ENCODE measurements around the gene FHIT. TPM values are rescaled to one million over a fixed set of nuclear protein-coding genes. Genes with fewer than 3 reads are reported as not detected.

FHIT gene
- total and polyA plus RNA-seq, 4 donors, result 2.1 to 14.7 (median 6.6) TPM

DNA sequence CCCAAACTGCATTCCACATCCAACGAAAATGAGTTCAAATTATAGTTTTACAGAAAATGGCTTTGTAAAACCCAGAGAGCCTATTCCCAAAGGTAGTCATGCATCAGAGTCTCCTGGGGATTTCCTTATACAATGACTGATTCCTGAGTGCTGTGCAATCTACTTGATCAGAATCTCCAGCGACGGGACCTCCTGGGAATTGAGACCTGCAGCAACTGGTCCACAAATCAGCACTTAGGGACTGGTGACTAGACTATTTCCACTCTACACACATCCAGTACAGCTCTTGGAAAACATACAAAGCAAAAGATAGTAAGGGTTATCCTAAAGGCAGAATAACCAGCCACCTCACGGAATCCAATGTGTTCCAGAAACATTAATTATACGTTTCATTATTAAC lies 1330.4 kb downstream of the FHIT start:
- H3K4me3 ChIP-seq (ENCODE audit: low read depth in 1 of 3, low read length in 3 of 3), result no peak overlapping the region
- H3K36me3 ChIP-seq (ENCODE audit: control insufficient read depth in 4 of 4, insufficient read depth in 3 of 4, low read depth in 1 of 4, low read length in 3 of 4), result no peaks in the 10 kb centered on the region
- no peaks in the 10 kb centered on the region for H3K4me1 ChIP-seq (ENCODE audit: control insufficient read depth in 4 of 4, insufficient read depth in 4 of 4, low read length in 3 of 4)
- no peak for DNase-seq (ENCODE audit: low spot score)
- no peaks in the 10 kb centered on the region for H3K9me3 ChIP-seq (ENCODE audit: control insufficient read depth in 4 of 4, low read length in 3 of 4)
- TF ChIP-seq FOXA1 (IDR thresholded peaks at IDR 0.05) (no peak), EGR1 (IDR thresholded peaks at IDR 0.05; ENCODE audit: low read depth in 2 of 2) (no peak), FOXA2 (IDR thresholded peaks at IDR 0.05) (no peak), NR2F2 (IDR thresholded peaks at IDR 0.05) (no peak), HNF4A (conservative IDR thresholded peaks at IDR 0.05) (no peak), RXRA (IDR thresholded peaks at IDR 0.05) (no peak), HNF4G (IDR thresholded peaks at IDR 0.05) (no peak), TAF1 (conservative IDR thresholded peaks at IDR 0.05) (no peak), JUND (IDR thresholded peaks at IDR 0.05) (no peak), RAD21 (IDR thresholded peaks at IDR 0.05) (no peak)
- TF ChIP-seq, protein P1, sequence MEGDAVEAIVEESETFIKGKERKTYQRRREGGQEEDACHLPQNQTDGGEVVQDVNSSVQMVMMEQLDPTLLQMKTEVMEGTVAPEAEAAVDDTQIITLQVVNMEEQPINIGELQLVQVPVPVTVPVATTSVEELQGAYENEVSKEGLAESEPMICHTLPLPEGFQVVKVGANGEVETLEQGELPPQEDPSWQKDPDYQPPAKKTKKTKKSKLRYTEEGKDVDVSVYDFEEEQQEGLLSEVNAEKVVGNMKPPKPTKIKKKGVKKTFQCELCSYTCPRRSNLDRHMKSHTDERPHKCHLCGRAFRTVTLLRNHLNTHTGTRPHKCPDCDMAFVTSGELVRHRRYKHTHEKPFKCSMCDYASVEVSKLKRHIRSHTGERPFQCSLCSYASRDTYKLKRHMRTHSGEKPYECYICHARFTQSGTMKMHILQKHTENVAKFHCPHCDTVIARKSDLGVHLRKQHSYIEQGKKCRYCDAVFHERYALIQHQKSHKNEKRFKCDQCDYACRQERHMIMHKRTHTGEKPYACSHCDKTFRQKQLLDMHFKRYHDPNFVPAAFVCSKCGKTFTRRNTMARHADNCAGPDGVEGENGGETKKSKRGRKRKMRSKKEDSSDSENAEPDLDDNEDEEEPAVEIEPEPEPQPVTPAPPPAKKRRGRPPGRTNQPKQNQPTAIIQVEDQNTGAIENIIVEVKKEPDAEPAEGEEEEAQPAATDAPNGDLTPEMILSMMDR (IDR thresholded peaks at IDR 0.05; ENCODE audit: low read depth, low read length, missing input control), result no peak
- TF ChIP-seq, protein P2, sequence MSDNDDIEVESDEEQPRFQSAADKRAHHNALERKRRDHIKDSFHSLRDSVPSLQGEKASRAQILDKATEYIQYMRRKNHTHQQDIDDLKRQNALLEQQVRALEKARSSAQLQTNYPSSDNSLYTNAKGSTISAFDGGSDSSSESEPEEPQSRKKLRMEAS (IDR thresholded peaks at IDR 0.05), result no peak
- TF ChIP-seq, protein P3, sequence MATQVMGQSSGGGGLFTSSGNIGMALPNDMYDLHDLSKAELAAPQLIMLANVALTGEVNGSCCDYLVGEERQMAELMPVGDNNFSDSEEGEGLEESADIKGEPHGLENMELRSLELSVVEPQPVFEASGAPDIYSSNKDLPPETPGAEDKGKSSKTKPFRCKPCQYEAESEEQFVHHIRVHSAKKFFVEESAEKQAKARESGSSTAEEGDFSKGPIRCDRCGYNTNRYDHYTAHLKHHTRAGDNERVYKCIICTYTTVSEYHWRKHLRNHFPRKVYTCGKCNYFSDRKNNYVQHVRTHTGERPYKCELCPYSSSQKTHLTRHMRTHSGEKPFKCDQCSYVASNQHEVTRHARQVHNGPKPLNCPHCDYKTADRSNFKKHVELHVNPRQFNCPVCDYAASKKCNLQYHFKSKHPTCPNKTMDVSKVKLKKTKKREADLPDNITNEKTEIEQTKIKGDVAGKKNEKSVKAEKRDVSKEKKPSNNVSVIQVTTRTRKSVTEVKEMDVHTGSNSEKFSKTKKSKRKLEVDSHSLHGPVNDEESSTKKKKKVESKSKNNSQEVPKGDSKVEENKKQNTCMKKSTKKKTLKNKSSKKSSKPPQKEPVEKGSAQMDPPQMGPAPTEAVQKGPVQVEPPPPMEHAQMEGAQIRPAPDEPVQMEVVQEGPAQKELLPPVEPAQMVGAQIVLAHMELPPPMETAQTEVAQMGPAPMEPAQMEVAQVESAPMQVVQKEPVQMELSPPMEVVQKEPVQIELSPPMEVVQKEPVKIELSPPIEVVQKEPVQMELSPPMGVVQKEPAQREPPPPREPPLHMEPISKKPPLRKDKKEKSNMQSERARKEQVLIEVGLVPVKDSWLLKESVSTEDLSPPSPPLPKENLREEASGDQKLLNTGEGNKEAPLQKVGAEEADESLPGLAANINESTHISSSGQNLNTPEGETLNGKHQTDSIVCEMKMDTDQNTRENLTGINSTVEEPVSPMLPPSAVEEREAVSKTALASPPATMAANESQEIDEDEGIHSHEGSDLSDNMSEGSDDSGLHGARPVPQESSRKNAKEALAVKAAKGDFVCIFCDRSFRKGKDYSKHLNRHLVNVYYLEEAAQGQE (IDR thresholded peaks at IDR 0.05), result no peak
- H3K27ac ChIP-seq (ENCODE audit: low read depth in 1 of 2, low read length in 2 of 2), result no peak overlapping the region
- no peaks in the 10 kb centered on the region for H3K27me3 ChIP-seq (ENCODE audit: control insufficient read depth in 4 of 4, insufficient read depth in 4 of 4, low read length in 3 of 4)
- WGBS, result 94% methylated on average over 5 of the region's 5 CpGs
- H3K9ac ChIP-seq (ENCODE audit: low read depth in 1 of 2, low read length in 2 of 2), result no peak overlapping the region

DNA sequence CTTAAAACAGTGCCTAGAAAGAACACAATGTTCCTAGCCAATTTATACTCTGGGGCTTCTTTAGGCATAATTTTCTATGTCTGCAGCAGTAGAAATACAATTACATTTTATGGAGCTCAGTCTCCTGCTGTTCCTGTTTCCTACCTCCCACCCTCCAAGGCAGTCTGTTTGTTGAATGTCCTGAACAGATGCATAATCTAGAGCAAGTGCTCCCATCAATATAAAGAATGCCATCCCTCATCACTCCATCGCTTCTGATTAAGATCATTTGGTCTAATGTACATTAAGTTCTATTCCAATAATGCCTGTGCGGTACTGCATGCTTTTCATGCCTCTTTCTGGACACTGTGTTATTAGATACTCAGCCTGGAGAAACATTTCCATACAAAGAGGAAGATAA lies 1331.7 kb downstream of the FHIT start:
- 96% methylated on average over 2 of the region's 2 CpGs for WGBS
- Histone ChIP-seq H3K9me3 (ENCODE audit: control insufficient read depth in 4 of 4, low read length in 3 of 4) (no peaks in the 10 kb centered on the region), H3K36me3 (ENCODE audit: control insufficient read depth in 4 of 4, insufficient read depth in 3 of 4, low read depth in 1 of 4, low read length in 3 of 4) (no peaks in the 10 kb centered on the region), H3K4me1 (ENCODE audit: control insufficient read depth in 4 of 4, insufficient read depth in 4 of 4, low read length in 3 of 4) (no peaks in the 10 kb centered on the region), H3K27ac (ENCODE audit: low read depth in 1 of 2, low read length in 2 of 2) (no peak overlapping the region), H3K27me3 (ENCODE audit: control insufficient read depth in 4 of 4, insufficient read depth in 4 of 4, low read length in 3 of 4) (no peaks in the 10 kb centered on the region), H3K9ac (ENCODE audit: low read depth in 1 of 2, low read length in 2 of 2) (no peak overlapping the region), H3K4me3 (ENCODE audit: low read depth in 1 of 3, low read length in 3 of 3) (no peak overlapping the region)
- TF ChIP-seq JUND (IDR thresholded peaks at IDR 0.05) (no peak), FOXA1 (IDR thresholded peaks at IDR 0.05) (no peak), YY1 (IDR thresholded peaks at IDR 0.05) (no peak), FOXA2 (IDR thresholded peaks at IDR 0.05) (no peak), TAF1 (conservative IDR thresholded peaks at IDR 0.05) (no peak), RAD21 (IDR thresholded peaks at IDR 0.05) (no peak), NR2F2 (IDR thresholded peaks at IDR 0.05) (no peak)
- TF ChIP-seq, protein P3 (IDR thresholded peaks at IDR 0.05), result no peak
- TF ChIP-seq, protein P2 (IDR thresholded peaks at IDR 0.05), result no peak
- TF ChIP-seq, protein P1 (IDR thresholded peaks at IDR 0.05; ENCODE audit: low read depth, low read length, missing input control), result no peak
- TF ChIP-seq, protein P4, sequence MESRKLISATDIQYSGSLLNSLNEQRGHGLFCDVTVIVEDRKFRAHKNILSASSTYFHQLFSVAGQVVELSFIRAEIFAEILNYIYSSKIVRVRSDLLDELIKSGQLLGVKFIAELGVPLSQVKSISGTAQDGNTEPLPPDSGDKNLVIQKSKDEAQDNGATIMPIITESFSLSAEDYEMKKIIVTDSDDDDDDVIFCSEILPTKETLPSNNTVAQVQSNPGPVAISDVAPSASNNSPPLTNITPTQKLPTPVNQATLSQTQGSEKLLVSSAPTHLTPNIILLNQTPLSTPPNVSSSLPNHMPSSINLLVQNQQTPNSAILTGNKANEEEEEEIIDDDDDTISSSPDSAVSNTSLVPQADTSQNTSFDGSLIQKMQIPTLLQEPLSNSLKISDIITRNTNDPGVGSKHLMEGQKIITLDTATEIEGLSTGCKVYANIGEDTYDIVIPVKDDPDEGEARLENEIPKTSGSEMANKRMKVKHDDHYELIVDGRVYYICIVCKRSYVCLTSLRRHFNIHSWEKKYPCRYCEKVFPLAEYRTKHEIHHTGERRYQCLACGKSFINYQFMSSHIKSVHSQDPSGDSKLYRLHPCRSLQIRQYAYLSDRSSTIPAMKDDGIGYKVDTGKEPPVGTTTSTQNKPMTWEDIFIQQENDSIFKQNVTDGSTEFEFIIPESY (IDR thresholded peaks at IDR 0.05), result no peak
- TF ChIP-seq, protein P5, sequence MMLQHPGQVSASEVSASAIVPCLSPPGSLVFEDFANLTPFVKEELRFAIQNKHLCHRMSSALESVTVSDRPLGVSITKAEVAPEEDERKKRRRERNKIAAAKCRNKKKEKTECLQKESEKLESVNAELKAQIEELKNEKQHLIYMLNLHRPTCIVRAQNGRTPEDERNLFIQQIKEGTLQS (IDR thresholded peaks at IDR 0.05), result no peak
- DNase-seq (ENCODE audit: low spot score), result no peak

All from liver (tissue), 9 donors.